Spleen (tissue), 7 donors: Measurements from ENCODE around the gene PRPSAP1.

ENCODE experiments used
- POLR2A ChIP-seq, 3 donors: fragments of 450-650 bp; IDR thresholded peaks; one replicate each; pipeline ENCODE4 v1.5.1; 2017; ENCODE audit warnings: antibody characterized with exemption in 3 of 3, mild to moderate bottlenecking in 1 of 3
- POLR2AphosphoS5 ChIP-seq, 3 donors: sonication (generic); formaldehyde crosslinking; IDR thresholded peaks; one replicate each; pipeline ENCODE4 v1.5.1; 2017; ENCODE audit warnings: antibody characterized with exemption in 3 of 3
- TF ChIP-seq, protein P1 (sequence below), 11 experiments: fragments of 200-600 bp in 7 of 11; fragments of 450-650 bp in 4 of 11; sonication (generic) in 4 of 11; IDR thresholded peaks in 8 of 11; conservative IDR thresholded peaks in 3 of 11; 1 replicate in 7 of 11; 2 replicates in 4 of 11; pipeline versions ENCODE4 v1.4.0 to v1.8.0; 2016 to 2021; ENCODE audit warnings: antibody characterized with exemption in 11 of 11, inconsistent platforms in 4 of 11, mild to moderate bottlenecking in 1 of 11
- donor health status: DM: no; HTN: no; CAD: no; lungs with moderate emphysema.
- donor health status: DM: no; HTN: no; CAD: no.
- donor health status: DM: no; HTN: no; CAD: no.

GRCh38 chr17:76312735-76313134 is 41.0 kb downstream of the PRPSAP1 start:
- TF ChIP-seq, protein P1, sequence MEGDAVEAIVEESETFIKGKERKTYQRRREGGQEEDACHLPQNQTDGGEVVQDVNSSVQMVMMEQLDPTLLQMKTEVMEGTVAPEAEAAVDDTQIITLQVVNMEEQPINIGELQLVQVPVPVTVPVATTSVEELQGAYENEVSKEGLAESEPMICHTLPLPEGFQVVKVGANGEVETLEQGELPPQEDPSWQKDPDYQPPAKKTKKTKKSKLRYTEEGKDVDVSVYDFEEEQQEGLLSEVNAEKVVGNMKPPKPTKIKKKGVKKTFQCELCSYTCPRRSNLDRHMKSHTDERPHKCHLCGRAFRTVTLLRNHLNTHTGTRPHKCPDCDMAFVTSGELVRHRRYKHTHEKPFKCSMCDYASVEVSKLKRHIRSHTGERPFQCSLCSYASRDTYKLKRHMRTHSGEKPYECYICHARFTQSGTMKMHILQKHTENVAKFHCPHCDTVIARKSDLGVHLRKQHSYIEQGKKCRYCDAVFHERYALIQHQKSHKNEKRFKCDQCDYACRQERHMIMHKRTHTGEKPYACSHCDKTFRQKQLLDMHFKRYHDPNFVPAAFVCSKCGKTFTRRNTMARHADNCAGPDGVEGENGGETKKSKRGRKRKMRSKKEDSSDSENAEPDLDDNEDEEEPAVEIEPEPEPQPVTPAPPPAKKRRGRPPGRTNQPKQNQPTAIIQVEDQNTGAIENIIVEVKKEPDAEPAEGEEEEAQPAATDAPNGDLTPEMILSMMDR (IDR thresholded peaks at IDR 0.05 in 8 of 11, conservative IDR thresholded peaks at IDR 0.05 in 3 of 11), result no peak
- TF ChIP-seq POLR2AphosphoS5 (IDR thresholded peaks at IDR 0.05), result no peak
- no peak for TF ChIP-seq POLR2A (IDR thresholded peaks at IDR 0.05)
